ENCODE data around the gene DNAJC5.
A peak's percentile ranks its signal among the peaks of the same experiment; 100 is the strongest.
"Not testable (repeated sequence)": the region's sequence is repeated elsewhere in the genome, so short reads cannot be mapped to it uniquely, and the experiment has no call there.

The DNAJC5 gene

GRCh38 chr20:63894358-63895201 is at the start of gene DNAJC5:
Gene DNAJC5, plus strand, starts transcription at chr20:63895126. Its CDS starts 33,220 bp downstream, at chr20:63928346.
- peak; percentile 96 for DNase-seq (ENCODE audit: low spot score)

- no peak for DNase-seq (ENCODE audit: low spot score)
Measured at GRCh38 chr20:63846128-63846771, 48.7 kb upstream of the DNAJC5 start.

GRCh38 chr20:63846888-63847236 is 48.1 kb upstream of the DNAJC5 start:
- no peak for DNase-seq (ENCODE audit: low spot score)

- no peak for DNase-seq (ENCODE audit: low spot score)
Measured at GRCh38 chr20:63847237-63848002, 47.5 kb upstream of the DNAJC5 start.

- no peak for DNase-seq (ENCODE audit: low spot score)
Measured at GRCh38 chr20:63848003-63848911, 46.7 kb upstream of the DNAJC5 start.

GRCh38 chr20:63850689-63851547 is 44.0 kb upstream of the DNAJC5 start:
- DNase-seq (ENCODE audit: low spot score): no peak

- DNase-seq (ENCODE audit: low spot score): not testable (repeated sequence)
Measured at GRCh38 chr20:63851548-63851943, 43.4 kb upstream of the DNAJC5 start.

- DNase-seq (ENCODE audit: low spot score): not testable (repeated sequence)
Measured at GRCh38 chr20:63853733-63854068, 41.2 kb upstream of the DNAJC5 start.

- no peak for DNase-seq (ENCODE audit: low spot score)
Measured at GRCh38 chr20:63854069-63854765, 40.7 kb upstream of the DNAJC5 start.

- DNase-seq (ENCODE audit: low spot score): no peak
Measured at GRCh38 chr20:63854766-63855362, 40.1 kb upstream of the DNAJC5 start.

GRCh38 chr20:63855363-63856097 is 39.4 kb upstream of the DNAJC5 start:
- no peak for DNase-seq (ENCODE audit: low spot score)

GRCh38 chr20:63856098-63856511 is 38.8 kb upstream of the DNAJC5 start:
- no peak for DNase-seq (ENCODE audit: low spot score)

- no peak for DNase-seq (ENCODE audit: low spot score)
Measured at GRCh38 chr20:63857764-63858392, 37.0 kb upstream of the DNAJC5 start.

- DNase-seq (ENCODE audit: low spot score): no peak
Measured at GRCh38 chr20:63858393-63859165, 36.3 kb upstream of the DNAJC5 start.

GRCh38 chr20:63859166-63859699 is 35.7 kb upstream of the DNAJC5 start:
- no peak for DNase-seq (ENCODE audit: low spot score)

- DNase-seq (ENCODE audit: low spot score): no peak
Measured at GRCh38 chr20:63860325-63861051, 34.4 kb upstream of the DNAJC5 start.
